ENCODE results near the gene MACROD2.

MACROD2 gene

DNA sequence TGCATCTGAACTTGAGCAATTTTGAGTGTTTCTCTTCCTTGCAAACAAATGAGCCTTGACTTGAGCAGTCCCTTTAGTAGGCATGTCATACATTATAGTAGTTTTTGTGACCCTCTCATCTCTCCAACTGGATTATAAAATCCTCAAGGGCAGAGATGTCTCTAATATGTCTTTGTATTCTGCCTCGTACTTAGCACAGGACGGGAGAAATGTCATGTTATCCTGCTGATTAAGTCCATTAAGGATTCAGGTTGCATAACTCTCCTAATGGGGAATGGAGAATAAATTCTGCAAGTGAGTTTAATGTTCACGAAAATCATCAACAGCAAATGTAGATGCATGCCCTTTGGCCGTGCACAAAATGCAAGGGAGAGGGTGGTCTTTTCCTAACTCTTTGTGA, 1635.0 kb downstream of the MACROD2 start:
- DNase-seq (no peak), ATAC-seq (no peak)

DNA sequence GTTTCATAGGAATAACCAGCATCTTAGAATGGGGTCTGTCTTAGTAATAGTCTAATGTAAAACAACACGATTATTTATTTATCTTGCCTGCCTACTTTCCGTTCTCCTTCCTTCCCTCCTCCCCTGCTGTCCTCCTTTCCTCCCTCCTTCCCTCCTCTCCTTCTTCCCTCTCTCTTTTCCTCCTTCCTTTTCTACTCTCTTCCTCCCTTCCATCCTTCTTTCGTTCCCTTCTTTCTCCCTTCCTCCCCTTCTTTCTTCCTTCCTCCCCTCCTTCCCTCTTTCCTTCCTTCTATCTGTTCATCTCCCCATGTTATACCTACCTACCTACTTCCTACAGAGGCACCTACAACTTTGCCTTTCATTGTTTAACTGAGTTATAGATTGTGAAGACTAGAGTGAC, 1637.4 kb downstream of the MACROD2 start:
- no peak for DNase-seq

GRCh38 chr20:15634102-15634501, 1638.8 kb downstream of the MACROD2 start:
- ATAC-seq (no peak), DNase-seq (no peak)

More for the DNA sequence above, 1637.4 kb downstream of the MACROD2 start:
- no peak for ATAC-seq

DNA sequence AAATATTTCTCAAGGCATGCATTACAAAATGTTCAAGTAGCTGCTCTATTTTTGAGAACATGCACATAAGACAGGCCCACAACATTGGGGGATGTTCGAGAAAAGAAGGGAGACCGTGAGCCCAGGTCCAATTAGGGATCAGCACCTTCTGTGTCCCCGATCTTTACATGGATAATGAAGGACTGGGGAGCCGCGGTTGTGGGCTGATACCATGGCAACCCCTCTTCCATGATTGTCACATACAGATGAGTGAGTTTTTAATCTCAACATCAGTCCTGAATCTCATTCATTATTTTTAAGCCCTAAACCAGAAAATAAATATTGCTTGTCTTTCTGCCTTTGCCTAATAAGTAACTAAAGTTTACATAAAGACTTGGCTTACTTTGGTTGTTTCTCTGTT, 1642.2 kb downstream of the MACROD2 start:
- DNase-seq (no peak), ATAC-seq (no peak)

DNA sequence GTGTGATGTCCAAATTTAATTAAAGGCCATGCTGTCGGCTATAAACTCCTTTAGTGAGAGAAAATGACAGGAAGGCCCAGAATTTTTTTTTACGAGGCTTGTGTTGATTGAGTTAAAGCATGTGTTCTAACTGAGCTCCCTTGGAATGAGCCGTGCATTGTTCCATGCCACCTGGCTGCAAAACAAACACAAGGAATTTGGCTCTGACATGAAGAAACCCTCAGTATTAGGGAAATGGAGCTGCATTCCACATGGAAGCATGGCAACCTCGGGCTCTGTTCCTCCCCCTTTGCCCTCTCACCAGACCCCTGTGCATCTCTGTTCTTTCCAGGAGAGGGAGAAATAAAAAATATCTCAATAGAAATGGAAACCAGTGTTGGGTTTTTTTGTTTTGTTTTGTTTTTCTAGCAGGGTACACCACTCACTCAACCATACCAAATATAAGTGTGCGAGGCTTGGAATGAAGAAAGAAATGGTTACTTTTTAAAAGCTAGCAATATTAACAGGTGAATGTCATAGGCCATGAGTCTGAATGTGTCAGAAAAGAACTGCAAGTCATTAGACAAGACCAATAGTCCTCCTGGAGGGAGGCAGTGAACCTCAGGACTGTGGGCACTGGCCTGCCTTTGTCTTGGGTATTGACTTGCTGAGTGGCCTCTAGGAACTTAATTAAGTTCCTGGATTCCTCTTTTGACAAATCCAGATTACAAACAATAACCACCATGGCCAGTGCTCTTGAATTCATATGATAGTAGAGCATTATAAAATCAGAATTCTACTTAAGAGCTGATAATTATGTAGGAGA, 1642.8 kb downstream of the MACROD2 start:
- DNase-seq (no peak), ATAC-seq (no peak)

DNA sequence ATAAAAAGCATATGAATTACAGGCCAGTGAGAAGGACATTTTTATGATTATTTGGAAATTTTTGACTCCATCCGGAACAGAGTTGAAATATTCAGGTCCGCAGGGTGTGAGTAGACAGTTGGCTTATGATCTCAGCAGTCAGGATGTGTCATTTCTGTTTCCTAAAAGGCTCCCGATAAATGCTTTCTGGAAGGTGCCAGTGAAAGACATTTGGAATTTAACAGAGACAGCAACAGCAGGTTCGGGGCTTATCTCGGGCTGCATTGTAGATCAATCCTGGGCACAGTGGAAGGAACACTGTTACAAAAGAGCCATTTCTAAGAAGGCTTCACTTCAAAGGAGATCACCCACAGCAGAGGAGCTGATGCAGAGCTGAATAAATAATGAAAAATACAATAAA, 1643.5 kb downstream of the MACROD2 start:
- no peak for DNase-seq

DNA sequence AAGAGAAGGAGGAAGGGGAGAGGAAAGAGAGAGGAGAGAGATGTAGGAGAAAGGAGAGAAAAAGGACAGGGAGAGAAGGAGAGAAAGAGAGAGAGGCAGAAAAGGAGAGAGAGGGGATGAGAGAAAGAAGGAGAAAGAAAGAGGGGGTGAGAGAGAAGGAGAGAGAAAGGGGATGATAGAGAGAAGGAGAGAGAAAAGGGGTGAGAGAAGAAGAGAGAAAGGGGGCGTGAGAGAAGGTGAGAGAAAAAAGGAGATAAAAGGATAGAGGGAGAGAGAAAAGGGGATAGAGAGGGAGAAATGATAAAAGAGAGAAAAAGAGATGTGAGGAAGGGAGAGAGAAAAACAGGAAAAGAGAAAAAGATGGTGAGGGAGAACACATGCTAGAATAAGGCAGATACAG, 1644.5 kb downstream of the MACROD2 start:
- no peak for ATAC-seq
- no peak for DNase-seq

More for the DNA sequence above, 1643.5 kb downstream of the MACROD2 start:
- no peak for ATAC-seq

DNA sequence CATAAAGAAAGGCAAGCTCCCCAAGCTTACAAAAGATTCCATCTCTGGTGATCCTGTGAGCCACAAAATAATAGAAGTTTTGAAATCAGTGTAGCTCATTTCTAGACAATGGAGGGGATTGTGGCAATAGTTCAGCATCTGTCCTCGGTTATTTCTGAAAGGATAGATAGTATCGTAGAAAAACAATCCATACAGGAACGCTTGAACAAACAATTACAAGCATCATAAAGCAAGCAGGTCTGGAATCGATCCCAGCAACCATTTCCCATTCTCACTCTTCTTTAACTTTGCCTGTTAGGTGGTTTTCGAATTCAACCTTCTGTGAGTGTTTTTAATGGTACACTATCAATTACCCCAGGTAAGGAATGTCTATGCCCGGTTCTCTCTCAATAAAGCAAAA, 1646.8 kb downstream of the MACROD2 start:
- DNase-seq, result no peak
- ATAC-seq, result no peak

- no peak for DNase-seq
- no peak for ATAC-seq
Observed at GRCh38 chr20:15642676-15643075, 1647.4 kb downstream of the MACROD2 start.

- ATAC-seq (no peak), DNase-seq (no peak)
Observed at GRCh38 chr20:15643713-15644112, 1648.4 kb downstream of the MACROD2 start.

DNA sequence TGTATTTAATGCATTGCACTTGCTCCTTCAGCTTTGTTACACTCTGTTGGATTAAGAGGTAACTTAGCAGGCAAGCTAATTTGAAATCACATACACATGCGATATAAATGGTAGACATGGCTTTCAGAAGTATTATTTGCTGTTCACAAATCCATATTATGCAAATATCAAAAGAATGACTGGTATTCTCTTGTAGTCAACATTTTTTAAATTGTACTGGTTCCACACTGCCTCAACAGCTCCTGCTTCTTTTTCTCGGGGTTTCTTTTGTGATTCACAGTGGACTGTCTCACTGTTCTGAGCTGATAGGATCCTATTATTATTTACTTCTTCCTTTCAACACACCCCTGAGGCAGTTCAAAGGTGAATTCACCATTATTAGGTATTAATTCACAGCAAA, 1650.5 kb downstream of the MACROD2 start:
- ATAC-seq (no peak), DNase-seq (no peak)

- DNase-seq (no peak), ATAC-seq (no peak)
Observed at GRCh38 chr20:15653396-15654207, 1658.3 kb downstream of the MACROD2 start.

DNA sequence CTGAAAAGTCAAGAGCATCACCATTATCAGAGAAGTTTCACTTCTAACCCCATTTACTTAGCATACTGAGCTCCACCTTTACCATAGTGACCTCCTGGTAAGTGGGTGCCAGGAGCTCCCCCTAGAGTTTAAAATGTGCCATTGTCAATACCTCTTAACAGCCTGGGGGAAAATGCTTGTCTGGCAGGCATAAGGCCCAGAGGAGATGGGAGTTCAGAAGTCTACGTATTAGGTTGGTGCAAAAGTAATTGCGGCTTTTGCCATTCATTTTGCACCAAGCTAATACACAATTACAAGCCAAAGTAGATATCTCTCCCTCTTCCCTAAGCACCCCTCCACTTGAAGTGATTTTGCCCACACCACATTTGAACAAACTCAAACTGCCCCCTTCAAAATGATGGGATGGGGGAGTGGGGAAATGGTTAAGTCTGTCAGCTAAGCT, 1658.9 kb downstream of the MACROD2 start:
- ATAC-seq (no peak), DNase-seq (no peak)

DNA sequence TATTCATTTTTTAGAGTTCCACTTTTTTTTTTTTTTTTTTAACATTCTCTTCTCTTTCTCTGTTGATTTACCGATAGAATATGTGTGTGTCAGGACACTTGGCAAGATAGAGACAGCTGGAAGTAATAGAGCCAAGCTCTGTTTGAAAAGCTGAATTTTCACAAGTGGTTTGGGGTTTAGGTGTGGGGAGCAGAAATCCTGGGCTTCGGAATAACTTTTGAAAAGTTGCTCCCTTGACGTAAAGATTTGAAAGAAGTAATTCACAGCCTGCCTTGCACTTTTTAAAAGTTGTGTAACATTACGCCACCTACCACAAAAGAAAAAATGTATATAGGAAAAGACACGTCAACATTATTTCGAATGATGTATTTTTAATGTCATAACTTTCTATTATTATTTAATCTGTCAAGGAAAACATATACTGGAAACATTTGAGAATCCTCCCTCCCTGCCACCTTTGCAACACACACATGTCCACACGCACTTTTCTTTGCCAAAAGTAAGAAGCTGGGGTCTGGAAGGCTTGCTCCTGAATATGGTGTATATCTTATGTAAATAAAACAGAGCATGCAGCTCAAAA, 1660.1 kb downstream of the MACROD2 start:
- no peak for DNase-seq
- ATAC-seq, result no peak

GRCh38 chr20:15656124-15656523, 1660.8 kb downstream of the MACROD2 start:
- ATAC-seq (no peak), DNase-seq (no peak)

GRCh38 chr20:15658295-15658694, 1663.0 kb downstream of the MACROD2 start:
- ATAC-seq (no peak), DNase-seq (no peak)

DNA sequence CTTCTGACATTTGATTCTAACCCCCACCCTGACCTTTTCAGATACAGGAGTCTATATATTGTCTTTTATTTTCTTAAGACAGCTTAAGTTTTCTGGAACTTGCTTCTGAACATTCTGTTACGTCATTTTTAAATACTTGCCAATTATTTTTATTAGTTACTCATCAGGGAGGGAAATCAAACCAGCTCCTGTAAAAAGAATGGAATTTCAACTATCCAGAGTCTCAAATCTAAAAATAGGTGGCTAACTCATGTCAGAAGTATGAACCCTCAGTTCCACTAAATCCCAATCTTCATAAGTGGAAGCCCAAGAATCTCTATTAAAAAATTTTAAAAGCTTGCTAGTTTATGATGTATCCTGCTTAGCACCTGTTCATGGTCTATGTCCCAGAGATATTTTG, 1677.9 kb downstream of the MACROD2 start:
- ATAC-seq, result no peak
- no peak for DNase-seq

DNA sequence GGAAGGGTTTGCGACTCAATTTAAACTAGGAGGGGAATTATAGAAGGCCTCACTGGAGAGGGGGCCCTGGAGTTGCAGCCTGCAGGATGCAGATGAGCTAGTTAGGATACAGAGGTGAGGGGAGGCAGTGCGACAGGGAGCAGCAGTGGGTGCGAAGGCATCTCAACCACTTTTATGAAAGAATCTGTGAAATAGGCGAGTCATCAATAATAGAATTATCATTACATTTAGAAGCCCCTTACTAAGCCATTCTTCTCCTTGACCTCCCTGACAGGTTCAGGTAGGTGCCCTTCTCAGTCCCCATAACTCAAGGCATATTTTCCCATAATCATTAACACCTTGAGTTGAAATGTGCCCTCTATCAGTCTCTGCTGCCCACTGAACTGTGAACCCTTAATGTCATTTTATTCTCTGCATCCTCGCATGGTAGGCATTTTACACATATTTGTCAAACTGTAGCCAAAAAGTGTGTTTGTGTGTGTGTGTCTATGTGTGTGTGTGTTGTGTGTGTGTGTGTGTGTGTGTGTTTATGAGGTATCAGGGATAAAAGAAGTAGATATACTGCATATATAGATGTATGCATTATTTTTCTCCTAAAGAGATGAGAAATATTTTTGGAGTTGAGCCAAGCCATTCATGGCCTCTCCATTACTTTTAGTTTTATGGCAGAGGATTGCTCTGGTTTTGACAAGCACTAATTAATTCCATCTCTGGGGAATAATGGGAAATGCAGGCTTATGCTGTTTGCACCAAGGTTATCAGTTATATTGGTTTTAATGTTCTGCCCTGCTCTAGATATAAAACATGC, 1679.1 kb downstream of the MACROD2 start:
- DNase-seq (no peak), ATAC-seq (no peak)

DNA sequence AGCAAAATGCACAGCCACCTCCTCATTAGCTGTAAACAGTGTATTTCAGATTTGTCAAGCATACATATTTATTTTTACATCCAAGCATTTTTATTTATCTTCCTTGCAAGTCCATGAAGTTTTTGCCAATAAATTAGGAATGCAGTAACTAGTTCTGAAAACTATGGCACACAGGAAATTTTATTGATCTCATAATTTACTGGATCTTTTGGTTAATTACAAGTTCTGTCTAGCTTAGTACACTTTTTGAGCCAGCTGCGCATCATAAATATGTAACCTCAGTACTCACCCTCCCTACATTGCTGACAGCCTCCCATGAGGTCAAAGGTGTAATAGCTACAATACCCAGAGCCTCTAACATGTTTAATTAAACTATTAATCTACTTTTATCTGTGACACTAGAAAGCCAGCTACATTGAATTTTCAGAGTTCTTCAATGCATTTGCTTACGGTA, 1679.8 kb downstream of the MACROD2 start:
- DNase-seq (no peak), ATAC-seq (no peak)

DNA sequence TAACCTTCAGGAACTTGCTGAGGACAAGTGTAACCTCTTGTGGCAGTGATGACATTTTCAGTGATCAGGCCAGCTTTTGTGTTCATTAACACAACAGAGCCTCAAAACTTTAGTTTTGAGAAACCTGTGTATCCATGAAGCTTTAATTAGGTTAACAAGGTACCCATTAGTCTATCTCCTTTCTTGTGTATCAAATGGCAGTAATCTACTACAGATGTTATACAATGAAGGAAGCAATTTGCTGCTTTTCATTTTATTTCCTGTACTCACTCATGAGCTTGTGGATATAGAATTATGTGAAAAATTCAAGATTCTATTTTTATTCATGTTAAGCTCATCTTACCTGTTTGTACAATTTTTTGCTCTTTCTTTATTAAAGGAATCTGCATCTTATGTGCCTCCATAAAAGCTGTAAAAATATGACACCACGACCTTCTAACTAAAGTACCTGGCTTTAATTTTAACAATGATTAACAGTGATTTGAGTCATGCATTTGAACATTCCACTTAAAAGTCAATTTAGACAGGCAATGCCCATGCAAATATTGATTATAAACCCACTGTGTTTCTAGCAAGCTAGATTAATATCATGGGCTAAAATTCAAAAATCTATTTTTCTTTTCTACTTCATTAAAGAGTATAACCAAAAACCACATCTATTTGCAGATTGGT, 1680.6 kb downstream of the MACROD2 start:
- DNase-seq (no peak), ATAC-seq (no peak)

DNA sequence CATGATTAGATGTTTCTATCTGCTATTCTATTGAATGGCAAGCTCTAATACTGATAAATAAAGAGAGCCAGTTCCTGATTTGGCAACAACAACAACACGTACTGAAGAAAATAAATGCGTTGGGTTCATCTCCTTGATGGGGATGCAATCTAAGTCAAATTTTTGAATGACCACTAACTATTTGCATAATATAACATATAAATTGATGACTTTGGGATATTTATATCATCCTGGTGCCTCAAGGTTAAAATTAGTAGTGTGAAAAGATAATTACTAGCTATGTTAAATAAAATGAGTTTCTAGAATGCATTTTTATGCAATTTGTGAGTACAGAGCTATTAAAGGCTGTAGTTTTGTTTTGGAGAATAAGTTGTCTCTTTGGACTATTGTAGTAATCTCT, 1681.5 kb downstream of the MACROD2 start:
- DNase-seq, result no peak
- ATAC-seq, result no peak

DNA sequence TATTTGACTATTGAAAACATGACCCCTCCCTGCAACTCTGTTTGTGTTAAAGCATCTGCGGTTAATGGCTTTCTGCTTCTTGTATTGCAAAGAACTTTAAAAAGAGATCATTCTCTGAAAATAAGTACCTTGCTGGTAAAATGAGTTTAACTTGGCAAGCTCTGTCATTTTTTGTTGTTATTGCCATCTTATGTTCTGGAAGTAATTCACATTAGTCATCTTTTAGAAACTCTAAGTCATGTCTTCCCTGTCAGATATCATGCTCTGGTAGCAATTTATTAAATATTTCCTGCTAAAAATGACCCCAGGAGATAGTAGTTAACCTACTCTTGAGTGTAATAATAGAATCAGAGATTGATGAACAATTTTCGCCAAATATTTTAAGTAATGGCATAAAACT, 1687.4 kb downstream of the MACROD2 start:
- DNase-seq, result no peak
- ATAC-seq, result no peak

Data from stimulated activated naive CD8-positive, alpha-beta T cell treated with anti-CD3 and anti-CD28 coated beads, Interleukin-15, Interleukin-2, amounts not matched to agents 100 U/mL and 50 U/mL, for 24 hours (primary cell).